H9 (cell line): ENCODE results near the gene ITPRID2. TPM values are rescaled to one million over a fixed set of nuclear protein-coding genes. Genes with fewer than 3 reads are reported as not detected.

Experiments used
- DNase-seq: peaks from one replicate; pipeline ENCODE4 v3.0.0-alpha.2; 2017
- H2AFZ ChIP-seq: one replicate; pipeline ENCODE4 v1.6.1; 2013; ENCODE audit warnings: mild to moderate bottlenecking, low read length, control low read depth, moderate library complexity
- H2AK5ac ChIP-seq: 2 replicates; pipeline ENCODE4 v1.6.1; 2013; ENCODE audit warnings: low read length, control low read depth, mixed read lengths; ENCODE audit not compliant: insufficient read length
- H2BK120ac ChIP-seq: one replicate; pipeline ENCODE4 v1.6.1; 2013; ENCODE audit warnings: low read depth, mild to moderate bottlenecking, low read length, control low read depth, inconsistent platforms; ENCODE audit not compliant: poor library complexity, severe bottlenecking
- H2BK12ac ChIP-seq: 2 replicates; pipeline ENCODE4 v1.6.1; 2013; ENCODE audit warnings: low read length, control low read depth, mixed read lengths, low read depth; ENCODE audit not compliant: insufficient read length
- H2BK15ac ChIP-seq: 2 replicates; pipeline ENCODE4 v1.6.1; 2013; ENCODE audit warnings: low read depth, low read length, control low read depth
- H2BK20ac ChIP-seq: one replicate; pipeline ENCODE4 v1.6.1; 2013; ENCODE audit warnings: low read depth, mild to moderate bottlenecking, low read length, control low read depth, inconsistent platforms; ENCODE audit not compliant: poor library complexity, severe bottlenecking
- H2BK5ac ChIP-seq: 2 replicates; pipeline ENCODE4 v1.6.1; 2013; ENCODE audit warnings: low read length, control low read depth, mixed read lengths; ENCODE audit not compliant: insufficient read length
- H3K14ac ChIP-seq: 2 replicates; pipeline ENCODE4 v1.6.1; 2013; ENCODE audit warnings: low read length, control low read depth; ENCODE audit not compliant: insufficient read depth
- H3K18ac ChIP-seq: 2 replicates; pipeline ENCODE4 v1.6.1; 2013; ENCODE audit warnings: low read depth, mild to moderate bottlenecking, mixed read lengths, low read length, control low read depth; ENCODE audit not compliant: insufficient read length
- H3K23ac ChIP-seq: 2 replicates; pipeline ENCODE4 v1.6.1; 2013; ENCODE audit warnings: low read length, control low read depth, mixed read lengths, low read depth; ENCODE audit not compliant: insufficient read length
- H3K23me2 ChIP-seq: 2 replicates; pipeline ENCODE4 v1.6.1; 2013; ENCODE audit warnings: low read depth, mild to moderate bottlenecking, mixed read lengths, low read length, control low read depth; ENCODE audit not compliant: insufficient read length, poor library complexity, severe bottlenecking
- H3K27ac ChIP-seq: 2 replicates; pipeline ENCODE4 v1.5.1; 2013; ENCODE audit warnings: low read length, control low read depth, mixed read lengths, low read depth; ENCODE audit not compliant: insufficient read length
- H3K27me3 ChIP-seq: 2 replicates; pipeline ENCODE4 v1.6.1; 2013; ENCODE audit warnings: low read length, control low read depth, inconsistent platforms; ENCODE audit not compliant: insufficient read depth
- H3K4ac ChIP-seq: 2 replicates; pipeline ENCODE4 v1.6.1; 2013; ENCODE audit warnings: low read depth, mild to moderate bottlenecking, control low read depth, inconsistent platforms, low read length, moderate library complexity
- H3K4me1 ChIP-seq: 2 replicates; pipeline ENCODE4 v1.6.1; 2013; ENCODE audit warnings: low read length, control low read depth, inconsistent platforms; ENCODE audit not compliant: insufficient read depth
- H3K4me2 ChIP-seq: 2 replicates; pipeline ENCODE4 v1.6.1; 2013; ENCODE audit warnings: low read length, control low read depth, mixed read lengths; ENCODE audit not compliant: insufficient read length, insufficient read depth
- H3K56ac ChIP-seq: 2 replicates; pipeline ENCODE4 v1.6.1; 2013; ENCODE audit warnings: low read depth, mild to moderate bottlenecking, mixed read lengths, low read length, control low read depth; ENCODE audit not compliant: insufficient read length
- H3K79me1 ChIP-seq: 2 replicates; pipeline ENCODE4 v1.6.1; 2013; ENCODE audit warnings: low read depth, mild to moderate bottlenecking, moderate library complexity, low read length, control low read depth, inconsistent platforms; ENCODE audit not compliant: insufficient read depth, poor library complexity, severe bottlenecking
- H3K79me2 ChIP-seq: 2 replicates; pipeline ENCODE4 v1.6.1; 2013; ENCODE audit warnings: low read length, control low read depth, inconsistent platforms; ENCODE audit not compliant: insufficient read depth
- H3K9ac ChIP-seq: 2 replicates; pipeline ENCODE4 v1.6.1; 2013; ENCODE audit warnings: low read length, control low read depth, mixed read lengths; ENCODE audit not compliant: insufficient read length; ENCODE audit errors: extremely low read depth
- H3K9me3 ChIP-seq: one replicate; pipeline ENCODE4 v1.6.1; 2013; ENCODE audit warnings: low read depth, low read length, inconsistent platforms; ENCODE audit not compliant: control insufficient read depth
- H3T11ph ChIP-seq: one replicate; pipeline ENCODE4 v1.6.1; 2013; ENCODE audit warnings: mild to moderate bottlenecking, low read length, control low read depth, inconsistent platforms
- H4K20me1 ChIP-seq: one replicate; pipeline ENCODE4 v1.6.1; 2013; ENCODE audit not compliant: control insufficient read depth, insufficient read length, insufficient read depth
- H4K5ac ChIP-seq: 2 replicates; pipeline ENCODE4 v1.6.1; 2013; ENCODE audit warnings: low read depth, mild to moderate bottlenecking, mixed read lengths, low read length, control low read depth; ENCODE audit not compliant: insufficient read length
- H4K8ac ChIP-seq: replicated peaks from 2 replicates; pipeline ENCODE4 v1.6.1; 2013; ENCODE audit warnings: low read length, control low read depth, mixed read lengths, low read depth; ENCODE audit not compliant: insufficient read length
- H4K91ac ChIP-seq: 2 replicates; pipeline ENCODE4 v1.6.1; 2013; ENCODE audit warnings: low read depth, mild to moderate bottlenecking, moderate library complexity, mixed read lengths, low read length, control low read depth; ENCODE audit not compliant: insufficient read length
- H3K27ac Mint-ChIP-seq, 3 experiments: 2 replicates in 2 of 3; 3 replicates in 1 of 3; pipeline ENCODE4 v1.8.0; 2020 to 2021; ENCODE audit warnings: mixed read lengths in 3 of 3, mild to moderate bottlenecking in 1 of 3, moderate library complexity in 1 of 3
- H3K27me3 Mint-ChIP-seq: 2 replicates; pipeline ENCODE4 v1.8.0; 2021; ENCODE audit warnings: low read depth, mild to moderate bottlenecking, moderate library complexity, mixed read lengths
- H3K36me3 Mint-ChIP-seq, 3 experiments: 2 replicates in 2 of 3; 3 replicates in 1 of 3; pipeline ENCODE4 v1.8.0; 2020 to 2021; ENCODE audit warnings: low read depth in 3 of 3, mixed read lengths in 3 of 3; ENCODE audit not compliant: insufficient read depth in 1 of 3
- H3K4me1 Mint-ChIP-seq, 2 experiments: 2 replicates each; pipeline ENCODE4 v1.8.0; 2020; ENCODE audit warnings: mixed read lengths in 2 of 2
- H3K4me3 Mint-ChIP-seq, 2 experiments: 2 replicates in 1 of 2; 3 replicates in 1 of 2; pipeline ENCODE4 v1.8.0; 2020 to 2021; ENCODE audit warnings: mild to moderate bottlenecking in 2 of 2, mixed read lengths in 2 of 2, moderate library complexity in 1 of 2
- H3K9me3 Mint-ChIP-seq, 2 experiments: 2 replicates in 1 of 2; 3 replicates in 1 of 2; pipeline ENCODE4 v1.8.0; 2020; ENCODE audit warnings: mild to moderate bottlenecking in 2 of 2, mixed read lengths in 2 of 2, moderate library complexity in 1 of 2
- CTCF ChIP-seq: fragments of 200-600 bp; sonication (generic); conservative IDR thresholded peaks from 3 replicates; pipeline ENCODE4 v1.8.0; 2021; ENCODE audit warnings: antibody characterized with exemption, mild to moderate bottlenecking
- WGBS: extraction: QIAGEN DNeasy Blood & Tissue Kit; methylation state at CpG from one replicate; pipeline ENCODE4 v1.1.7; 2013; ENCODE audit warnings: missing lambda C conversion rate, low lambda C conversion rate, mixed read lengths; ENCODE audit not compliant: insufficient read length; ENCODE audit errors: extremely low coverage; 5-methylcytosine and 5-hydroxymethylcytosine counted together
- total RNA-seq: library from RNA; stranded (reverse); gene quantifications from 2 replicates; pipeline ENCODE4 v1.2.1, GENCODE V29; 2021

ITPRID2 gene
- total RNA-seq, 1 experiment from 2014 or later: 12.0 TPM

GRCh38 chr2:181972431-181973170 is 81.1 kb downstream of the ITPRID2 start:
- Histone ChIP-seq H3K23me2 (no peaks in the 10 kb centered on the region), H2AFZ (no peak overlapping the region), H4K91ac (no peak overlapping the region), H2BK20ac (no peak overlapping the region), H2BK15ac (no peak overlapping the region), H3K23ac (no peak overlapping the region), H2BK120ac (no peak overlapping the region), H3K18ac (no peak overlapping the region), H3K79me1 (no peaks in the 10 kb centered on the region), H4K8ac (no peak overlapping the region), H4K5ac (no peak overlapping the region), H2BK5ac (no peak overlapping the region), H3K9ac (no peak overlapping the region), H3K27ac (no peak overlapping the region), H3T11ph (no peak overlapping the region), H2AK5ac (no peak overlapping the region), H3K14ac (no peak overlapping the region), H3K27me3 (no peaks in the 10 kb centered on the region), H3K56ac (no peak overlapping the region), H3K79me2 (no peaks in the 10 kb centered on the region), H4K20me1 (no peaks in the 10 kb centered on the region), H2BK12ac (no peak overlapping the region), H3K4ac (no peak overlapping the region), H3K4me1 (no peaks in the 10 kb centered on the region), H3K9me3 (no peaks in the 10 kb centered on the region), H3K4me2 (no peak overlapping the region)
- H3K27ac Mint-ChIP-seq: no peak overlapping the region
- WGBS: no CpG with 5 or more reads among the region's 5 CpGs
- H3K9me3 Mint-ChIP-seq: no peaks in the 10 kb centered on the region
- H3K27me3 Mint-ChIP-seq: no peaks in the 10 kb centered on the region; the same call in 1 of the 2 replicates
- TF ChIP-seq CTCF: no peak
- H3K4me3 Mint-ChIP-seq: no peak overlapping the region
- no peak for DNase-seq
- no peaks in the 10 kb centered on the region for H3K36me3 Mint-ChIP-seq
- H3K4me1 Mint-ChIP-seq: no peaks in the 10 kb centered on the region
